SK-N-SH (cell line): ENCODE results near the gene BICD2.

Experiments used
- GATA2 ChIP-seq: sonication (generic); formaldehyde crosslinking; IDR thresholded peaks from 2 replicates; pipeline ENCODE4 v1.5.0; 2020; ENCODE audit warnings: mild to moderate bottlenecking, missing genetic modification reagents
- TF ChIP-seq, protein P1 (sequence below): fragments of 150-350 bp; IDR thresholded peaks from 2 replicates; pipeline ENCODE4 v1.6.1; 2017; ENCODE audit warnings: antibody characterized with exemption, low read length, low read depth, borderline replicate concordance
- TF ChIP-seq, protein P2 (sequence below): fragments of 200-600 bp; sonication (generic); IDR thresholded peaks from 2 replicates; pipeline ENCODE4 v1.6.1; 2017; ENCODE audit warnings: antibody characterized with exemption, mild to moderate bottlenecking, moderate library complexity

DNA sequence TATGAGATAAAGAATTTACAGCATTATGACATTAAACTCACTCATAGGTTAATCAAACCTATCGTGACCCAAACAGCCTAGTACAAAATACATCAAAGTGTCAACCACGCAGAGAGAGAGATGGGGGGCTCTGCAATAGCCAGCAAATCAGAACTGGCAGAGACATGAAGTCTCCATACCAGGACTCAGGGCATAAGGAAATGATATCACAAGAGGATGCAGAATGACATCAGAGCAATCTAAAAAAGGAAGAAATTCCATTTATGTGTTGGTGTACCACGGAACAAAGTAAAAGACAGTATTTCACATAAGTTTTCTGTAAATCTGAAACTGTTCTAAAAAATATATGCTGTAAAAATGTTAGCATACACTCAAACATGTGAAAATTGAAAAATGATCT is 24.6 kb downstream of the BICD2 start:
- TF ChIP-seq, protein P1, sequence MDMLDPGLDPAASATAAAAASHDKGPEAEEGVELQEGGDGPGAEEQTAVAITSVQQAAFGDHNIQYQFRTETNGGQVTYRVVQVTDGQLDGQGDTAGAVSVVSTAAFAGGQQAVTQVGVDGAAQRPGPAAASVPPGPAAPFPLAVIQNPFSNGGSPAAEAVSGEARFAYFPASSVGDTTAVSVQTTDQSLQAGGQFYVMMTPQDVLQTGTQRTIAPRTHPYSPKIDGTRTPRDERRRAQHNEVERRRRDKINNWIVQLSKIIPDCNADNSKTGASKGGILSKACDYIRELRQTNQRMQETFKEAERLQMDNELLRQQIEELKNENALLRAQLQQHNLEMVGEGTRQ: no peak
- TF ChIP-seq, protein P2, sequence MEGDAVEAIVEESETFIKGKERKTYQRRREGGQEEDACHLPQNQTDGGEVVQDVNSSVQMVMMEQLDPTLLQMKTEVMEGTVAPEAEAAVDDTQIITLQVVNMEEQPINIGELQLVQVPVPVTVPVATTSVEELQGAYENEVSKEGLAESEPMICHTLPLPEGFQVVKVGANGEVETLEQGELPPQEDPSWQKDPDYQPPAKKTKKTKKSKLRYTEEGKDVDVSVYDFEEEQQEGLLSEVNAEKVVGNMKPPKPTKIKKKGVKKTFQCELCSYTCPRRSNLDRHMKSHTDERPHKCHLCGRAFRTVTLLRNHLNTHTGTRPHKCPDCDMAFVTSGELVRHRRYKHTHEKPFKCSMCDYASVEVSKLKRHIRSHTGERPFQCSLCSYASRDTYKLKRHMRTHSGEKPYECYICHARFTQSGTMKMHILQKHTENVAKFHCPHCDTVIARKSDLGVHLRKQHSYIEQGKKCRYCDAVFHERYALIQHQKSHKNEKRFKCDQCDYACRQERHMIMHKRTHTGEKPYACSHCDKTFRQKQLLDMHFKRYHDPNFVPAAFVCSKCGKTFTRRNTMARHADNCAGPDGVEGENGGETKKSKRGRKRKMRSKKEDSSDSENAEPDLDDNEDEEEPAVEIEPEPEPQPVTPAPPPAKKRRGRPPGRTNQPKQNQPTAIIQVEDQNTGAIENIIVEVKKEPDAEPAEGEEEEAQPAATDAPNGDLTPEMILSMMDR: no peak
- no peak for TF ChIP-seq GATA2 (CRISPR knock-in tag)
